ENCODE measurements around the gene MRPL34.
A peak's percentile ranks its signal among the peaks of the same experiment; 100 is the strongest.

The MRPL34 gene

DNA sequence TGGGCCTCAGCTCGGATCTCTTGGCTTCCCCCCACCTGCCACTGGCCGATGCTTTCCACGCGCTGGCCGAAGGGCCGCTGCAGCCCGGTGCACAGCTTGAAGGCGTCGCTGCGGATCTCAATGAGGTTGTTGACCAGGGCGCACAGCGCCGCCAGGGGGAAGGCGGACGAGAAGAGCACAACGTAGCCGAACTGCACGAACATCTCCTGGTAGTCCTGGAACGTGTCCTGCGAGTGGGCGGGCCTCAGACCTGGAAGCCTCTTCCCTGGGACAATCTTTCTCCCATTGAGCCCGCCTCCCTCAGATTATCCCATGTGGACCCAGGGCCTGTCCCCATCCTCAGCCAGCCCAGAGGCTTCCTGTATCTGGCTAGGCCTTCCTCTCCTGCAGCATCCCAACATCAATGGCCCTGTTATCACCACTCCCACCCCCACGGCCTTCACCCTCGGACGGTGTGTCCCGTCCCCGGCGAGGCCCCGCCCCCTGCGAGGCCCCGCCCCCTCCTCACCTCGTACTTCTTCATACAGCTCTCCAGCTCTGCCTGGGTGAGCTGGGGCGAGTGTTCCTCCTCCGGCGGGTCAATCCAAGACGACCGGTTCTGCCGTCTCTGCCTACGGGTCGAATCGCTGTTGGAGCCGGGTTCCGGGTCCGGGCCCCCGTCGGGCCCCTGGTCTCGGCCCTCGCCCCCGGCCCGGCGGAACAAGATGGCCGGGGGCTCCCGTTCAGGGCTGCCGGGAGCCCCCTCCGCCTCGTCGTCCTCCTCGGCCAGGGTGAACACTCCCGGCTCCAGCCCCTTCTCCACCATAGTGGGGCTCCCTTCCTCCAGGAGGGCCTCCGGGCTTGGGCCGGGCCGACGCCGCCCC, 22.2 kb downstream of the MRPL34 start:
- no peak for DNase-seq (ENCODE audit: extremely low read depth in 1 of 2, low read depth in 1 of 2)

DNA sequence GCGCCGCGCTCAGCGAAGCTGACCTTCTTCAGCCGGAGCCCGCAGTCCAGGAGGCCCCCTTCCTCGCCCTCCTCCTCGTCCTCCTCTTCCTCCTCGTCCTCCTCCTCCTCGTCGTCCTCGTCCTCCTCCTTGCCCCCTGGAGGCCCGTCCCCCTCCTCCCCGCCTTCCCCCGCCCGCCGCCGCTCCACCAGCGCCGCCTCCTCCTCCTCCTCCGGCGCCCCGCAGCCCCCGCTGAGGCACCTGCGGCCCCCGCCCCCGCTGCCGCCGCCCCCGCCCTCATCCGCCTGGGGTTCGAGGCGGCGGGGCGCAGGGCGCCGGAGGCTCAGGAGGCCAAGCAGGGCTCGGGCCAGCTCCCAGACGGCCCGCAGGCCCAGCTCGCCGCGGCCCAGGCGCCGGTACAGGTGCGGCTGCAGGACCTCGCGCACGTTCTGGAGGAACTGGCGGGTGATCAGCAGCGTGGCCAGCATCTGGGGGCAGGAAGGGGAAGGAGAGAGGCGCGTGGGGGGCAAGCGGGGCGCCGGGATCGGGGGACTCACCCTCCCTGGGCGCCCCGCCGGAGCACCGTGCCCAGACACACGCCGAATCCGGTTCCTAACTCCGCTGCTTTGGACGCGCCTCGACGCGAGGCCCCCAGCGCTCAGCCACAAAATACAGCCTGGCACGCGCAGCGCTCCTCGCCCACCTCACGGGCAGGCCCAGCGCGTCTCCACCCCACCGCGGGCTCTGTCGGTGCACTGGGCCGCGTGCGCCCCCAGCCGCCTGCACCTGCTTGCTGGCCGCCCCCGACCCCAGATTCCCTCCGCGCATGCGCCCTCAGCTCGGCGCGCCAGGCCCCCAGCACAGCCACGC, 23.1 kb downstream of the MRPL34 start:
- no peak for DNase-seq (ENCODE audit: extremely low read depth in 1 of 2, low read depth in 1 of 2)

DNA sequence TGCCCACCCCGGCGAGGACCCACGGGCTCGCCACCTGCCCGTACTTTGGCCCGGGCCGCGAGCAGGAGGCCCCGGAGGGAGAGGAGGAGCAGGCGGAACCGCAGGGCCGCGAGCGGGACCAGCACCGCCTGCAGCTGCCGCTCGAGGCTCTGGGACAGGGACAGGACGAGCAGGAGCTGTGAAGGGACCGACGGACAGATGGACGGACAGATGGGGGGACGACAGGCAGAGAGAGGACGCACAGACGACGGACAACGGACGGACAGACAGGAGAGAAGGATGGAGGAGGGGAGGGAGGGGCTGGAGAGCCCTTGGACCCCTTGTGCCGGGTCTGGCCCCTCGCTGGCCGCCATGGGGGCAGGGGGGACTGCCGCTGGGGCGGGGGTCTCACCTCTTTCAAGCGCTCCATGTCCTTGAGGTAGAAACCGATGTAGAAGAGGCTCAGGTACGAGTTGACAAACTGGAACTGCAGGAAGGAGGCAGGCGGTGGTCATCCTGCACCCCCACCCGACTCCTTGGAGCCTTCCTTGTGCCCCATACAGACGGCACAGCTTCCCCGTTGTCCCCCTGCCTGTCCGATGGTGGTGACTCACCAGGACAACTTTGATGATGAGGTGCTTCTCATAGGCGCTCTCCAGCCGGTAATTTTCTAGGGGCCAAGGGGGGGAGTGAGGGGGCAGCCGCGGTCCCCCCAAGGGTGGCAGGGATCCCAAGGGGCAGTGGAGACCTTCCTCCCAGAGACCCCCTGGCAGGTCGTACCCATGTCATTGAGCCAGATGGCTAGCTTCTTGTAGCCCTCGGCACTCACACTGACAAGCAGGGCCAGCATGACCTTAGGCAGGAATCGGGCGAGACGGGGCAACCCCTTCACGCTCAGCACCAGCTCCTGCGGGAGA, 23.9 kb downstream of the MRPL34 start:
- DNase-seq (ENCODE audit: extremely low read depth in 1 of 2, low read depth in 1 of 2): no peak

DNA sequence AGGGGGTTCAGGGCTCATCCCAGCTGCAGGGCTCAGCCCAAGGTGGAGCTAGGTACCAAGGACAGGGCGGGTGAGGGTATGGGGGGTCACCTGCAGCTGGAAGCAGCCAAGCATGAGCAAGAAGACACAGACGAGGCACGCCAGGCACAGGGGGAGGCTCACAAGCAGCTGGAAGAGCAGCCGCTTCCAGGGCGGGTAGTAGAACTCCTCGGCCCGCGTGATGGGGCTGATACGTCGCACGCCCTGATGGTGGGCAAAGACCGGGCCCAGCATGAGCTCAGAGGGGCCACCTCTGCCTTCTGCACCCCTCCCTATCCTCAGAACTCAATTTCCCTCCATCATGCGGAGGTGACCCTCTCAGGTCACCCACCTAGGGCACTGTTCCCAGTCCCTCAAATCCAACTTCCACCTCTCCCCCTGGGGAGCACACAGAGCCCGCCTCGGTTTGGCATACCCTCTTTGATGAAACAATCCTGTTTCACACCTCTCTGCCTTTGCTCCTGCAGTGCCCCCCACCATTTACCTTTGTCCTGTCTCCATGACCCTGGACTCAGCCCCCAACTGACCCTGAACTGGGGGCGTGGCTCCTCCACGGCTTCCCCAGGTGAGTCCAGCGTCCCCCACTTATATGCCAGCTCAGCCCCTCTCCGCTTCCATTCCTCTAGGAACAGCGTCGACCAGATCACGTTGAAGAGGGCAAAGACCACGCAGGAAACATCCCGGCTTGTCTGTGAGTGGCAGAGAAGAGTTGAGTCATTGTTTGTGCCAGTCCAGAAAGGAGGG, 24.8 kb downstream of the MRPL34 start:
- no peak for DNase-seq (ENCODE audit: extremely low read depth in 1 of 2, low read depth in 1 of 2)

DNA sequence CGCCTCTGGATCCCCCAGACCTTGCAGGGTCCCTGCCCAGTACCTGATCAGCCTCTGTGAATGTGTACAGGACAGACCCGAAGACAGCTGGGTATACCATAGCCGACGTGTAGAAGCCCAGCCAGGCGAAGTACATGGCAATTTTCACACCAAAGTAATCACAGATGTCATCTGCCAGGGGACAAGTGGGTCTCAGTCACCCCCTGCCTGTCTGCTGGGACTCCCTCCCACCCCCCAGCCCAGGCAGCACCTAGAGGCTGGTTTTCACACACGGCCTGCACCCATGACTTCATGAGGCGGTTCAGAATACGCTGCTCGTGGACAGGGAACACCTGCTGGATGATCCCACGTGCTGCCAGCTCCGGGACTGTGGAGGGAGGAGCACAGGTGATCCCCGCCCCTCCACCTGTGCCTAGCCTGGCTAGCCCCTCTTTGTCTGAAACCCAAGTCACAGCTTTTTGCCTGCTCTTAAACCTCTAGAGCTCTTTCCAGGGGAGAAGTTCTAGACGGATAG, 25.4 kb downstream of the MRPL34 start:
- no peak for DNase-seq (ENCODE audit: extremely low read depth in 1 of 2, low read depth in 1 of 2)

DNA sequence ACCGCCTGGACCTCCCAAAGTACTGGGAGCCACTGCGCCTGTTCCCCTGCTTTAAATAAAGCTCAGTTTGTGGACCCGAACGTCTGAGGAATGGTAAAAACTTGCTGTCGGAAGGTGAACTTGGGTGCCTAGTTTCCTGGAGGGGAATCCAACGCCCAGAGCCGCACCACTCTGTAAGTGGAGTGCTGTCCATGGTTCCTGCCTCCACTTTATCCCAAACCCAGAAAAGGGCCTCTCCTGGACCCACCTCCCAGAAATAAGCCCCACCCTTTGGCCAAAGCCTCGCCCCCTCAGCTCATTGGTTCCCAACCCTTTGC, 26.6 kb downstream of the MRPL34 start:
- DNase-seq (ENCODE audit: extremely low read depth in 1 of 2, low read depth in 1 of 2): no peak

DNA sequence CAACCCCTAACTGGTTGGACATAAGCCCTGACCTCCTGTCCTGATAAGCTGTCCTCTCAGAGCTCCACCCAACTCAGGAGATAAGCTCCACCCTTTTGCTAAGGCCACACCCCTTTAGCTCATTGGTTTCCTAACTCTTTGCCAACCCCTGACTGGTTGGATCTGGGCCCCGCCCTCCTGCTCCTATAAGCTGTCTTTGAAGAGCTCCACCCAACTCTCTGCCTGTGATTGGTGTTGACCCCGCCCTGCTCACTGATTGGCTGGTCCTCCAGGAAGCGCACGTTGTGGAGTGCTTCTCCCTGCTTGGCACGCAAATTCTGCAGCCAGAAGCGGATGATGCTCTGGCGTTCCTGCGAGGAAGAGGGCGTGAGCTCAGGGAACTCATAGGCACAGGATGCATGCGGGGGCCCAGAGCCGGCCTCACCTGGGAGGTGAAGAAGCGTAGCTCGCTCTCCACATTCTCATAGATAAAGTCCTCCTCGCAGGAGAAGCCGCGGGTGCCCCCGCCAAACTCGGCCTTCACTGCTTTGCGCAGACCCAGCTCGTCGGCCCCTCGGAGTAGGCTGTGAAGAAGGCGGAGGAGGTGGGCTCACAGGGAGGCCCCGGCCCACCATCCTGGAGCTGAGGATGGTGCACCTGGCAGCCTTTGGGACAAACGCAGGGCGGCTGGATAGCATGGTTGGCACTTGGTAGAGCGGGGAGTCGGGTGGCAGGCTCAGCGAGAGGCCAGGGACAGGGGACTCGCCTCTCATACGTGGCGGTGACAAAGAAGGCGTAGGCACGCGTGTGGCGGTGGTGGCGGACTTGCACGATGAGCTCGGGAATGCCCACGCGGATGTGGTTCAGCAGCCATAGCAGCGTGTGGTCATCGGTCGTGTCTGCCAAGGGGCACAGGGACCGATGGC, 27.3 kb downstream of the MRPL34 start:
- DNase-seq (ENCODE audit: extremely low read depth in 1 of 2, low read depth in 1 of 2): no peak

DNA sequence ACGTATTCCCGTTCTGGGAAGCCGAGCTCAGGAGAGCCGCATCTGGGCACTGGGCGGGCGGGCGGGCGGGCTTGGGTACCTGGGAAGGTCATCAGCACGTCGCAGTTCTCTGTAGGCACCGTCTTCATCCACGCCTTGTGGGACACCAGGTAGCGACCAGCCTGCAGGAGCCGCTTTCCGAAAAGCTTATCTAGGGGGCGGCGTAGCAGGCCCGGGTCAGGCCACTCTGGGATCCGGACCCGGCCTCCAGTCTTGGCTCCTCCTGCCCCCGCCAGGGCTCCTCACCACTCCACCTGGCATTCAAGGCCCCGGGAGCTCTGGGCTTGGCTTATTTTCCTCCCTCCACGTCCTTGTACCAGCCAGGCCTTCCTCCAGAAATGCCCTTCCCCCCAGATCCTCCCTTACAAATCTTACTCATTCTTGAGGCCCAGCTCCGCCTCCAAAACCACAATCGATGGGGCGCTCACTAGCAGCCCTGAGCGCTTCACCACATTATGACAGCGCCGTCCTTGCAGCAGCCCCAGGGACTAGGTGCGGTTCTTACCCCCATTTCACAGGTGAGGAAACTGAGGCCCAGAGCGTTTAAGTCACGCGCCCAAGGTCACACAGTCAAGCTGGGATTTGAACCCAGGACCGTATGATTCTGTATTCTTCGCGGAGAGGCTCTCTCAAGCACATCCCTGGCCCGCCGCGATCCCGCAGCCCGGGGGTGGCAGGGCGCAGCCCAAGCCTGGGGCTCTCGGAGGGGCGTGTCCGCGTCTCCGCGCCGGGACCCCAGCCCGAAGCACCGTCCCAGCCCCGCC, 28.1 kb downstream of the MRPL34 start:
- peak; percentile 44 for DNase-seq (ENCODE audit: extremely low read depth in 1 of 2, low read depth in 1 of 2)

DNA sequence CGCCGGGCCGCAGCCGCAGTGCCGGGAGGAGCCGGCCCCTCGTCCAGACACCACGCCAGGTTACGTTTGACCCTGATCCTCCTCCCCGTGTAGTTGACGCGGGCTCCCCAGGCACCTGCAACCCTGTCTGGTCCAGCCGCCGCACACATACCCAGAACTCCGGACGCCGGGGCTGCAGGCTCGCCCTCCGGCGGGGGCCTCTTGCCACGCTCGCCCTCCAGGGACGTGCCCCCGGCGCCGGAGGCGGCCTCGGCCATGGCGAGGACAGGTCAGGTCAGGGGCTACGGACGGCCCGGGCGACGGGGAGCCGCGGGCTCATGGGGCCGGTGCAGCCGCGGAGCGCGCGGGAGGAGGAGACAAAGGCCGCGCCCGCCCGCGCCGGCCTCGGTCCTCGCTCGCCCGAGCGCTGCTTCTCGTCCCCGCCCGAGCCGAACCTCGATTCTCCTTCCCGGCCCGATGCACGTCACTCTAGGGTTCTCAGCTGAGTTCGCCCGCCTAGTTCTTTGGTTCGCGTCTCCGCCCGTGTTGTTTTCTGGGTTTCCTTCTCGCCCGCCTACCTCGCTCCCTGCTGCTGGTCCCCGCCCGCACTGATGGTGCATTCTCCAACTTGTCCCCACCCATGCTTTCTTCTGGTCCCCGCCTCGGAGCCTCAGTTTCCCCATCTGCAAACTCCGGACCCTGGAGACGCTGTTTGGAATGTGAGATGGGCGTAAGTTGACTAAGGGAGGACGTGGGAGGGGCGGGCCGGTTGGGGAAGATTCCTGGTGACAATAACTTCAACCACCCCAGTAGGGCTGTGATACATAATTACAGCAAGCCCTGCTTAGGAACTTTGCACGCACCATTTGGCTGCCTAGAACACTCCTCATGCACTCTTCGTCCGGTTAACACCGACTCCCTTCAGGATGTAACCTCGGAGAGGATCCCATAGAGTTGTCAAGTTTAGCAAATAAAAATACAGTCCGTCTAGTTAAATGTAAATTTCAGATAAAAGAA, 29.0 kb downstream of the MRPL34 start, which contains the start of gene ANO8:
Gene ANO8 (minus strand): TSS at position 442 of the 996 bp plus-strand sequence. CDS start 185 bp downstream, at position 257.
- DNase-seq (ENCODE audit: extremely low read depth in 1 of 2, low read depth in 1 of 2): peak; percentile 93 to 94

DNA sequence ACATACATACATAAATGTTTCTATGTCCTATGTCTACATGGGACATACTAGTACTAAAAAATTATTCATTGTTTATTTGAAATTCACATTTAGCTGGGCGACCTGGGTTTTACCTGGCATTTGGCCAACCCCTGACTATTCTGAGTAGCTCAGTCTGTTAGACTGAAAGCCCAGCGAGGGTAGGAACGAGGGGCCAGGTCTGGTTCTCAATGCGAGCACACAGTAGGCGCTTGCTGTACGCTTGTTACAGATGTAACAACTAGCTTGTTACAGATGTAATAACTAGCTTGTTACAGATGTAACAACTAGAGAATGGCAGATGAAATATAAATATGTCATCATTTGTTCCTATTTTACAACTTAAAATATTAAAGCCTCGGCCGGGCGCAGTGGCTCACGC, 29.9 kb downstream of the MRPL34 start:
- DNase-seq (ENCODE audit: extremely low read depth in 1 of 2, low read depth in 1 of 2): no peak

DNA sequence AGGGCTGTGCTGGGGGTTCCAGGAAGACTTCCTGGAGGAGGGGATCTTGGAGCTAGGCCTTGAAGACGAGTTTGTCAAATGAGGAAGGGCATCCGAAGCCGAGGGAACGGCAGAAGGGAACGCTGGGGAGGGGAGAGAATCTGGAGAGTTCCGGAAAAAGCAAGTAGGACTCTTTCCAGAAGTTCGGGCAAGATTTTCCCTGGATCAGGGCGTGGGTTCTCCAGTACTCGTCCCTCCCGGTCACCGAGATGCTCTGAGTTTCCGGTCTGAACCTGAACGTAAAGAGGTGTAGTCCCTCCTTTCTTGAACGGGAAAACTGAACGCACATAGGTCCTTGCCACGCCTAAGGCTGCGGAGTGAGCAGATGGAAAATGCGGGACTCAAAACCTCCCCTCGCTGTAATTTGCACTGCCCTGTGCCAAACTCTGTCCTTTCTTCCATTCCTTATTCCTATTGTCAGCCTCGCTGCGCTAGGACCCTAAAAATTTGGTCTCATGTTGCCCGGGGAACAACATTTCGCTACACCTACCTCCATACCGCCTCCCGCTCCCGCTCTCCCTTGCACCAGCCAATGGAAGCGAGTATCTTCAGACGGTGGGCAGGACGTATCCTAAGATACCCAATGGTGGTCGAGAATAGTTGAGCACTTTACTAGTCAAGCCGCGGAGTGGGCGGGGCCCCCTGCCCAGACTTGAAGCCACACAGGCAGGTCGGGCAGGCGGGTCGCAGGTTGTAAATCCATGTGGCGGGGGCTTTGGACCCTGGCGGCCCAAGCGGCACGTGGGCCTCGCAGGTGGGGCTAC, 31.4 kb downstream of the MRPL34 start, which contains the start of gene GTPBP3:
Gene GTPBP3 (plus strand): TSS at position 682 of the 803 bp plus-strand sequence. CDS start 59 bp downstream, at position 741.
- DNase-seq (ENCODE audit: extremely low read depth in 1 of 2, low read depth in 1 of 2): peak; percentile 87 to 94

DNA sequence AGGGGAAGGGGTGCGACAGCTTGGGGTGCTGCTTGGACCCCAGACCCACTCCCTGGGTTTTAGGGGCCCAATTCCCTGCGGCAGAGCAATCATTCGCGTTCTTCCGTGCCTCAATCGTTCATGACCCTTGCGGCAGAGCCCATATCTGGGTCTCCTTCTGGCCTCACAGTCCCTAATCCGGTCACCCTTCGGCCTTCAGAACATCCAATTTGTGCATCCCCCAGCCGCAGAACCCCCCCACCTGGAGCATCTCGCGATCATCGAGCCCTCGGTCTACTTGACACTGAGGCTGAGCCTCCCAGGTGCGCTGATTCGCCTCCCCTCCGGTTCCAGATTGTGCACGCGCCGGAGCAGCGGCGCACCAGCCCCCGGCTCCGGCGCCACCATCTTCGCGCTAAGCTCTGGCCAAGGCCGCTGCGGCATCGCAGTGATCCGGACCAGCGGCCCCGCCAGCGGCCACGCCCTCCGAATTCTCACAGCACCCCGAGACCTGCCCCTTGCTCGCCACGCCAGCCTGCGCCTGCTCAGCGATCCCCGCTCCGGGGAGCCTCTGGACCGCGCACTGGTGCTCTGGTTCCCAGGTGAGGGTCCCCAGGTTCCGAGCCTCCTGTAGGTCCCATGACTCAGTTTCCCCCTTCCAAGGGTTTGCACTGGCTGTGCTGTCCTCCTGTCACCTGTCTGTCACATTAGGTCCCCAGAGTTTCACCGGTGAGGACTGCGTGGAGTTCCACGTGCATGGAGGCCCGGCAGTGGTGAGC, 32.2 kb downstream of the MRPL34 start:
- no peak for DNase-seq (ENCODE audit: extremely low read depth in 1 of 2, low read depth in 1 of 2)

DNA sequence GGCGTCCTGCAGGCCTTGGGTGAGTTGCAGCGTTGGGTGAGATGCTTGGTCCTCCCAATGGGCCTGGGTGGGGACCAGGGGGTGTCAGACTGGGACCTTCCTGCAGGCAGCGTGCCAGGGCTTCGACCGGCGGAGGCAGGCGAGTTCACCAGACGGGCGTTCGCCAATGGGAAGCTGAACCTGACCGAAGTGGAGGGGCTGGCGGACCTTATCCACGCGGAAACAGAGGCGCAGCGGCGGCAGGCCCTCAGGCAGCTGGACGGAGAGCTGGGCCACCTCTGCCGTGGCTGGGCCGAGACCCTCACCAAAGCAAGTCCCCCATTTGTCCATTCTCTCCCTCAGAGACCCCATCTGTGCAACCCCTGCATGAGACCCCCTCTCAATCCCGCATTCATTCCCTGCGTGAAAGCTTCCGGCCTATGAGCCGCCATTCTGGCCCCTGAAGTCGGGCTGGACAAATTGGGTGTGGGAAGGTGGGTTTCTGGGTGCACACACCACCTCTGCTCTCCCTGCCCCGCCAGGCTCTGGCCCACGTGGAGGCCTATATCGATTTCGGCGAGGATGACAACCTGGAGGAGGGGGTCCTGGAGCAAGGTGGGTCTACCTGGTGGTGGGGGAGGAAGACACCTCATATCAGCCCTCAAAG, 32.9 kb downstream of the MRPL34 start:
- no peak for DNase-seq (ENCODE audit: extremely low read depth in 1 of 2, low read depth in 1 of 2)

DNA sequence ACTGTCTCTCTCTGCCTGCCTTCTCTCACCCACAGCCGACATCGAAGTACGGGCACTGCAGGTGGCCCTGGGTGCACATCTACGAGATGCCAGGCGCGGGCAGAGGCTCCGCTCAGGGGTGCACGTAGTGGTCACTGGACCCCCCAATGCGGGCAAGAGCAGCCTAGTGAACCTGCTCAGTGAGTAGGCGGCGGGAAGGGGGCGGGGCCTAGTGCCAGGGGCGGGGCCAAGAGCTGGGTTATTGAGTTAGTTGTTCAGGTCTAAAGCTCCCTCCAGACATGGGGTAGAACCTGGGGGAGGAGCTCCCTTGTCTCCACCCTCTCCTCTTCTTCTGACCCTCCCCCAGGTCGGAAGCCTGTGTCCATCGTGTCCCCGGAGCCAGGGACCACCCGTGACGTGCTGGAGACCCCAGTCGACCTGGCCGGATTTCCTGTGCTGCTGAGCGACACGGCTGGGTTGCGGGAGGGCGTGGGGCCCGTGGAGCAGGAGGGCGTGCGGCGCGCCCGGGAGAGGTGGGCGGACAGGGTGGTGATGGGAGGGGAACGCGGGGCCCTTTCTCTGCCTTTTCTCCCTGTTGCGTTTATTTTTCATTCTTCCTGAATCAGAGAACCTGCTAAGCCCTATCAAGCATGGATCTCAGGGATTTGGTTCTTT, 33.5 kb downstream of the MRPL34 start:
- DNase-seq (ENCODE audit: extremely low read depth in 1 of 2, low read depth in 1 of 2): no peak

Data from activated CD8-positive, alpha-beta memory T cell treated with anti-CD3 and anti-CD28 coated beads for 1 hour (primary cell).